GM13976 (cell line): ENCODE data around the gene RBKS.

Source experiments
- DNase-seq: peaks from one replicate; pipeline ENCODE4 v3.0.0; 2012; ENCODE audit warnings: low spot score
- CTCF ChIP-seq: IDR thresholded peaks from 2 replicates; pipeline ENCODE4 v1.5.1; 2012; ENCODE audit warnings: borderline replicate concordance, mild to moderate bottlenecking; ENCODE audit not compliant: insufficient read depth; ENCODE audit errors: extremely low read depth, missing control alignments, control extremely low read depth
- in situ Hi-C: fragments of 300-500 bp; cut with MboI; formaldehyde crosslinking; loops from one replicate; pipeline ENCODE4 v1.12.0; 2022; ENCODE audit warnings: low sequenced_read_pairs, mixed read lengths, inconsistent platforms; ENCODE audit not compliant: unreplicated experiment

RBKS gene

DNA sequence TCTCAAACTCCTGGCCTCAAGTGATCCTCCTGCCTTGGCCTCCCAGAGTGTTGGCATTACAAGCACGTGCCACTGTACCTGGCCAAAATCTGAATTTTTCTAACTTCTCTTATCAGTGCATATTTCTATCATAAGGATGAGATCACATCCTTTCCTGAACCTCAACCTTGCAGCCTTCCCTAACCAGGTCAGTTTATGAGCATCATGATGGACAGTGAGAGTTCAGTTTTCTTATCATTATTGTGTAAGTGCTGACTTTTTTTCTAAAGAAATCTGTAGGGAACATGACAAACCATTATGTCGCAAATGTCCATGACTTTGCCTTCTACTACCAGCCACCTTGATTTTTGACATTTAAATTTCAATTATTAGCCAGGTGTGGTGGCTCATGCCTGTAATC is 87.1 kb downstream of the RBKS start:
- TF ChIP-seq CTCF = no peak

DNA sequence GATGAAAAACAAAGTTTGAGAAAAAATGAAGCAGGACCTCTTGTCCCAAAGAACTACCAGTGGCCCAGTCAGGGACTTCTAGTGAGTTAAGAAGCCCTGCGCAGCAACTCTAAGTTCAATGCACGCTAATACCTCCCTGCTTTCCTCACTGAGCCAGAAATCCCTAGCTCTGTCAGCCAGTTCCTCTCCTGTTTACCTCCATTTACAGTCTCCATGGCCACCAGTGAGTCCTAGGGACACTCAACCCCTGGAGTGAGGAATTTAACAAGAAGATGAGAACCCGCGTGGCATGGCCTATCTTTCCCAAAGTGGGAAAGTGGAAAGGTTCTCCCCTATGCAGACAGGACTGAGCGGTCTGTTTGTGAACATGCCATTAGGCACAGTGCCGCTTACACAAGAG is 87.6 kb downstream of the RBKS start:
- in situ Hi-C loops = no loop called here
- TF ChIP-seq CTCF = no peak
- no peak for DNase-seq

More for the DNA sequence above, 87.1 kb downstream of the RBKS start:
- DNase-seq = no peak
- in situ Hi-C loops = no loop called here

DNA sequence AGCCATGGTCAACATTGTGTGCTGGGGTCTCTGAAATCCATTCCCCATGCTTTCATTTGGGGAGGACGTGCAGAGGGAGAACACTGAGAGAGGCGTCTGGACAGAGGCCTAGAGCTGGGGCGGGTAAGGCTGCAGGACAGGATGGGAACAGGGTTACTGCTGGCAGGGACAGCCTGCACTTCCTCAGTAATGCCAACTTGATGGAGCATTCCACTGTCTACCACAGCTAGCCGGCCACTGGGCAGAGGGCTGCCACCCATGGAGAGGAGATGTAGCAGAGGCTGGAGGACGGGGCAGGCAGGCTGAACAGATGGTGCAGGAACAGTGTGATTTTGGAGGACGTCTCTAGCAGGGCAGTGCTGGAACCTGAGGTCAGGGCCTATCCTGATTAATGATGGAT is 89.3 kb downstream of the RBKS start:
- no peak for DNase-seq
- TF ChIP-seq CTCF = no peak
- in situ Hi-C loops = no loop called here

DNA sequence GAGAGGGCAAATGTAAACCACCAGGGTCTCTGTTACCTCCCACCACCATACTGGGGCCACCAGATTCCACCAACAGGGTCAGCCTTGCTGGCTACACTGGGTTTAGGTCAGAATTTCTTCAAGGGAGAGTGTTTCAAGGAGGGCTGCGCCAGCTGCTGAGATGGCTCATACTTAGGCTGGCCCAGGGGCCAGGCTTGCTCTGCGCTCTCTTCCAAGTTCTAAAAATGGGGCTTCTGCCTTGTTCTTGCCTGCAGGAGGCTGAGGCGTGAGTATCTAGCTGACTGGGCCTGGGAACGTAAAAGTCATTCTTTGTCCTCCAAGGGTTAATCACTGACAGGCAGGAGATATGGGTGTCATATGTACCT is 90.6 kb downstream of the RBKS start:
- in situ Hi-C loops = no loop called here
- no peak for DNase-seq

DNA sequence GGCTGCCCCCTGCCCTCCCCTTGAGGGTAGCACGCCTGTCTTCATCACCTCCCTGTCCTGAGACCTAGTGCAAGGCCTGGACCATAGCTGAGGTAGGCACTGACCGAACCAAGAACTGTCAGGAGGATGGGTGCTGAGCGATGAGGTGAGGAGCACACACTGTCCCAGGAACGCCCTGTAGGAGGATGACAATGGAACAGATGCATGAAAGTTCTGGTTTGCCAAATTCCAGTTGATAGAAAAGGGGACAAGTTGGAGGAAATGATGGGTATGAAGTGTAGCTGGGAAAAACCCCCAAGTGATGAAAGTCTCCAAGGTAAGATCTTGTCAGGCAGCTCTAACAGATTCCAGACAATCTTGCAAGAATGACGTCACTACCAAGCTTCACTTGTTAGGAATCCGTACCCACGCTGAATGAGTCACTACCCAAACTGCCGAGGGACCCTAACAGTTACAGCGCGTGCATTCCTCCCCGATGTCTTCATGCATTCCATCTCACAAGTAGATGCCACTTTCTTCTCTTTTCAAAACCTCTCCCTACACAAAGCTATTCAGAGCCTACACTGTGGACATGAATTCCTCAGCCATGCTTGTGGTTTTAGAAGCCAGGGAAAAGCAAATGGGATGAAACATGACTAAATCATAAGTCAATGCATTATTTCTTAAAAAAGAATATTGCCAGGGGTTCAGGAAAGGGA is 91.1 kb downstream of the RBKS start:
- TF ChIP-seq CTCF = no peak
- in situ Hi-C loops = no loop called here
- DNase-seq = no peak

More for the DNA sequence above, 90.6 kb downstream of the RBKS start:
- TF ChIP-seq CTCF = no peak

GRCh38 chr2:27798486-27798885 is 91.7 kb downstream of the RBKS start:
- in situ Hi-C loops = no loop called here
- no peak for DNase-seq
- no peak for TF ChIP-seq CTCF

DNA sequence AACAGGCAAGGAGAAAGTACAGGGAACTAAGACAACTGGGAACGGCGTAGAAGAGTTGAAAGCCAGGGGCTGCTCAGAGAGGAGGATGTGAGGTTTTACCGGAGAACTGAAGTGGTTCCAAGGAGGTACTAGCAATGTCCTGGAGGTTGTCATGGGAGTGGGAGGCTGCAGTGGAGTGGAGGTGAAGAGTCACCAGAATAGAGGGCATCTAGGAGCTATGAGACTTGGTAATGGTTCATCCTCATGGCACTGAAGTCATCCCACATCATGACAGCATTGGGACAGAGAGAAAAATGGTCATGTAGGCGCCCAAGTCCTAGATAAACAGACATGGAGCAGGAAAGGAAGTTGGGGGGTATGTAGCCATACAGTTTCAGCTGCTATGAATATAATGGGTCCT is 92.3 kb downstream of the RBKS start:
- in situ Hi-C loops = no loop called here
- no peak for DNase-seq
- TF ChIP-seq CTCF = no peak
